B cell (primary cell): ENCODE measurements around the gene ZBTB8B.

ENCODE experiments used
- EZH2 ChIP-seq: IDR thresholded peaks from 2 replicates; pipeline ENCODE4 v1.6.1; 2012; ENCODE audit warnings: borderline replicate concordance, low read depth, mild to moderate bottlenecking, moderate library complexity, low read length; ENCODE audit not compliant: insufficient read depth, poor library complexity, severe bottlenecking
- TF ChIP-seq, protein P1 (sequence below): fragments of 200-600 bp; IDR thresholded peaks from one replicate; pipeline ENCODE4 v1.8.0; 2022; ENCODE audit warnings: antibody characterized with exemption, mild to moderate bottlenecking

DNA sequence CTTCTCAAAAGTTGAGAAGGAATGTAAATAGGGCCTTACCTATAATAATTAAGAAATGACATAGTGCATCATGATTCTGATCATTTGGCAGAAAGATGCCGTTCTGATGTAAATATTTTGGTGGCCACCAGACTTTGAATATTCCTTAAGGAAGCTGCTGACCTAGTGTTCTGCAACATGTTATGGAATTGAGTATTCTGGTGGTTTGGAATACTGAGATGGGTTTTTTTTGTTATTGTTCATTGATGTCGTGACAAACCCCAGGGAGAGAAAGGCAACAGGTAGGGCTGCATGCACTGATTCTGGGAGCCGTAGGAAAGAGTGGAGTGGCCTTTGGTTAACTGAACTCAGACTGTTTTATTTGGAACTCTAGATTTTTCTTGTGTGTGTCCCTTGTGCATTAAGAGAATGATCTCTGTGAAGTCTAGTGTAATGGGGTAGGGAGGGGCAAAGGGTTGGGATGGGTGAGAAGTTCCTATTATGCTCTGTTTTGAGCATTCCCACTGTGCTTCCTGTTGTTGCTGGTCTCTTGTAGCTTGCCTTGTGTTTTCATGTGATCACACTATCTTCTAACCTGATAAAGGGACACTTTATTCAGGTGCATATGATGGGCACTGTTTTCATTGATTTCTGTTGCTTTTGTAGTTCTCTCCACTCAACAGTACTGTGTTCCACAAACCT is 25.0 kb downstream of the ZBTB8B start:
- TF ChIP-seq, protein P1, sequence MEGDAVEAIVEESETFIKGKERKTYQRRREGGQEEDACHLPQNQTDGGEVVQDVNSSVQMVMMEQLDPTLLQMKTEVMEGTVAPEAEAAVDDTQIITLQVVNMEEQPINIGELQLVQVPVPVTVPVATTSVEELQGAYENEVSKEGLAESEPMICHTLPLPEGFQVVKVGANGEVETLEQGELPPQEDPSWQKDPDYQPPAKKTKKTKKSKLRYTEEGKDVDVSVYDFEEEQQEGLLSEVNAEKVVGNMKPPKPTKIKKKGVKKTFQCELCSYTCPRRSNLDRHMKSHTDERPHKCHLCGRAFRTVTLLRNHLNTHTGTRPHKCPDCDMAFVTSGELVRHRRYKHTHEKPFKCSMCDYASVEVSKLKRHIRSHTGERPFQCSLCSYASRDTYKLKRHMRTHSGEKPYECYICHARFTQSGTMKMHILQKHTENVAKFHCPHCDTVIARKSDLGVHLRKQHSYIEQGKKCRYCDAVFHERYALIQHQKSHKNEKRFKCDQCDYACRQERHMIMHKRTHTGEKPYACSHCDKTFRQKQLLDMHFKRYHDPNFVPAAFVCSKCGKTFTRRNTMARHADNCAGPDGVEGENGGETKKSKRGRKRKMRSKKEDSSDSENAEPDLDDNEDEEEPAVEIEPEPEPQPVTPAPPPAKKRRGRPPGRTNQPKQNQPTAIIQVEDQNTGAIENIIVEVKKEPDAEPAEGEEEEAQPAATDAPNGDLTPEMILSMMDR = no peak
- TF ChIP-seq EZH2 = no peak
